Measurements from ENCODE around the gene OPHN1. TPM values are rescaled to one million over a fixed set of nuclear protein-coding genes. Genes with fewer than 3 reads are reported as not detected.

OPHN1 gene
- polyA plus RNA-seq, 1 donor from 2014 or later = 7.6 TPM

GRCh38 chrX:68416592-68416991 is 16.7 kb downstream of the OPHN1 start:
- Histone ChIP-seq H3K27ac (ENCODE audit: low read length) (no peak overlapping the region), H3K36me3 (ENCODE audit: insufficient read depth, low read length) (no peaks in the 10 kb centered on the region), H3K9ac (ENCODE audit: low read length) (no peak overlapping the region), H3K27me3 (ENCODE audit: insufficient read depth, low read depth, low read length) (no peaks in the 10 kb centered on the region), H3F3A (ENCODE audit: insufficient read depth, low read length, poor library complexity, severe bottlenecking) (no peaks in the 10 kb centered on the region), H2AFZ (ENCODE audit: low read depth, low read length) (no peak overlapping the region), H3K4me2 (ENCODE audit: low read length) (no peak overlapping the region), H3K79me2 (replicated peaks; ENCODE audit: insufficient read depth, low read length) (no peaks in the 10 kb centered on the region), H3K4me3 (ENCODE audit: low read length) (no peak overlapping the region), H3K9me2 (ENCODE audit: insufficient read depth, low read length) (no peaks in the 10 kb centered on the region), H3K9me3 (ENCODE audit: low read length) (no peaks in the 10 kb centered on the region), H4K20me1 (ENCODE audit: insufficient read depth) (no peaks in the 10 kb centered on the region)
- TF ChIP-seq MXI1 (conservative IDR thresholded peaks at IDR 0.05; ENCODE audit: poor library complexity, severe bottlenecking) = no peak
- no peak for TF ChIP-seq RAD21 (conservative IDR thresholded peaks at IDR 0.05)
- TF ChIP-seq POLR2AphosphoS5 (IDR thresholded peaks at IDR 0.05) = no peak
- TF ChIP-seq EZH2 (IDR thresholded peaks at IDR 0.05; ENCODE audit: borderline replicate concordance, insufficient read depth, low read length, poor library complexity, severe bottlenecking) = no peak

- TF ChIP-seq REST (IDR thresholded peaks at IDR 0.05; ENCODE audit: borderline replicate concordance) = no peak
- no peak for TF ChIP-seq EZH2 (IDR thresholded peaks at IDR 0.05; ENCODE audit: borderline replicate concordance, insufficient read depth, low read length, poor library complexity, severe bottlenecking)
- TF ChIP-seq RAD21 (conservative IDR thresholded peaks at IDR 0.05) = no peak
- TF ChIP-seq CTCF (IDR thresholded peaks at IDR 0.05; ENCODE audit: poor library complexity, severe bottlenecking) = no peak
- TF ChIP-seq EP300 (conservative IDR thresholded peaks at IDR 0.05; ENCODE audit: poor library complexity, severe bottlenecking) = no peak
- TF ChIP-seq SMC3 (conservative IDR thresholded peaks at IDR 0.05; ENCODE audit: poor library complexity) = no peak
- Histone ChIP-seq H3K27ac (ENCODE audit: low read length) (no peak overlapping the region), H3F3A (ENCODE audit: insufficient read depth, low read length, poor library complexity, severe bottlenecking) (no peaks in the 10 kb centered on the region), H3K79me2 (replicated peaks; ENCODE audit: insufficient read depth, low read length) (no peaks in the 10 kb centered on the region), H2AFZ (ENCODE audit: low read depth, low read length) (no peak overlapping the region), H3K4me3 (ENCODE audit: low read length) (no peak overlapping the region), H3K9me3 (ENCODE audit: low read length) (no peaks in the 10 kb centered on the region), H4K20me1 (ENCODE audit: insufficient read depth) (no peaks in the 10 kb centered on the region), H3K4me2 (ENCODE audit: low read length) (no peak overlapping the region), H3K9me2 (ENCODE audit: insufficient read depth, low read length) (no peaks in the 10 kb centered on the region), H3K36me3 (ENCODE audit: insufficient read depth, low read length) (no peaks in the 10 kb centered on the region), H3K27me3 (ENCODE audit: insufficient read depth, low read depth, low read length) (no peaks in the 10 kb centered on the region), H3K9ac (ENCODE audit: low read length) (no peak overlapping the region)
These were observed 18.0 kb downstream of the OPHN1 start for GRCh38 chrX:68415316-68415715.

GRCh38 chrX:68413254-68413653 is 20.0 kb downstream of the OPHN1 start:
- Histone ChIP-seq H3K79me2 (replicated peaks; ENCODE audit: insufficient read depth, low read length) (no peaks in the 10 kb centered on the region), H3F3A (ENCODE audit: insufficient read depth, low read length, poor library complexity, severe bottlenecking) (no peaks in the 10 kb centered on the region), H3K9me3 (ENCODE audit: low read length) (no peaks in the 10 kb centered on the region), H3K9me2 (ENCODE audit: insufficient read depth, low read length) (no peaks in the 10 kb centered on the region), H3K9ac (ENCODE audit: low read length) (no peak overlapping the region), H4K20me1 (ENCODE audit: insufficient read depth) (no peaks in the 10 kb centered on the region), H3K4me3 (ENCODE audit: low read length) (no peak overlapping the region), H3K27ac (ENCODE audit: low read length) (no peak overlapping the region), H3K4me2 (ENCODE audit: low read length) (no peak overlapping the region), H3K27me3 (ENCODE audit: insufficient read depth, low read depth, low read length) (no peaks in the 10 kb centered on the region), H2AFZ (ENCODE audit: low read depth, low read length) (no peak overlapping the region), H3K36me3 (ENCODE audit: insufficient read depth, low read length) (no peaks in the 10 kb centered on the region)
- TF ChIP-seq MXI1 (conservative IDR thresholded peaks at IDR 0.05; ENCODE audit: poor library complexity, severe bottlenecking) (no peak), EZH2 (IDR thresholded peaks at IDR 0.05; ENCODE audit: borderline replicate concordance, insufficient read depth, low read length, poor library complexity, severe bottlenecking) (no peak), REST (IDR thresholded peaks at IDR 0.05; ENCODE audit: borderline replicate concordance) (no peak), TAF1 (IDR thresholded peaks at IDR 0.05; ENCODE audit: low read depth) (no peak), EP300 (conservative IDR thresholded peaks at IDR 0.05; ENCODE audit: poor library complexity, severe bottlenecking) (no peak), RAD21 (conservative IDR thresholded peaks at IDR 0.05) (no peak), POLR2AphosphoS5 (IDR thresholded peaks at IDR 0.05) (no peak)
